GM12878 (cell line): Measurements from ENCODE around the gene BMPR1B. TPM values are rescaled to one million over a fixed set of nuclear protein-coding genes. Genes with fewer than 3 reads are reported as not detected.

Experiments
- ATAC-seq: fragments of 200-7000 bp; cut with Tn5 transposase; 3 replicates; pipeline ENCODE4 v1.9.1; 2020; ENCODE audit warnings: mild to moderate bottlenecking, moderate library complexity
- BruUV-seq: library from RNA; stranded (reverse); fragments of 400-500 nt; replicated peaks from 2 replicates; lab custom pipeline; 2021; lab: Mats Ljungman, UMichigan
- CTCF ChIA-PET: fragments of 300-600 bp; sonication (Branson Sonifier 250); formaldehyde crosslinking; extraction: SDS; loops from one replicate; lab custom pipeline; 2021; ENCODE audit warnings: inconsistent platforms; lab: Yijun Ruan, JAX
- POLR2A ChIA-PET: fragments of 350-600 bp; formaldehyde crosslinking; extraction: SDS; loops from one replicate; lab custom pipeline; 2021; ENCODE audit warnings: inconsistent platforms; lab: Charles Lee
- RAD21 ChIA-PET: fragments of 300-600 bp; sonication (Branson Sonifier 250); formaldehyde crosslinking; loops from one replicate; lab custom pipeline; 2023; ENCODE audit warnings: antibody characterized with exemption; ENCODE audit not compliant: unreplicated experiment; lab: Charles Lee
- SMC1A ChIA-PET: fragments of 300-600 bp; sonication (Branson Sonifier 250); formaldehyde crosslinking; loops from one replicate; lab custom pipeline; 2023; ENCODE audit not compliant: unreplicated experiment, uncharacterized antibody; lab: Charles Lee
- DNase-seq: peaks from one replicate; pipeline ENCODE4 v3.0.0-alpha.2; 2011; ENCODE audit warnings: low read depth, low spot score
- FAIRE-seq: peaks from 3 replicates; lab custom pipeline; 2011; peaks lifted over from hg19 to GRCh38; lab: Jason Lieb, UNC
- H2AFZ ChIP-seq: 2 replicates; pipeline ENCODE4 v1.6.0; 2011; ENCODE audit warnings: low read depth, low read length, control low read depth; ENCODE audit not compliant: control insufficient read depth
- H3K27ac ChIP-seq: 2 replicates; pipeline ENCODE4 v1.5.1; 2011; ENCODE audit warnings: control low read depth; ENCODE audit not compliant: control insufficient read depth, insufficient read depth
- H3K27me3 ChIP-seq, 2 experiments: replicated peaks in 1 of 2; 2 replicates each; pipeline versions ENCODE4 v1.6.0 to v1.6.1; 2011; ENCODE audit warnings: low read length in 1 of 2; ENCODE audit not compliant: control insufficient read depth in 2 of 2, insufficient read depth in 2 of 2
- H3K36me3 ChIP-seq, 2 experiments: 2 replicates each; pipeline ENCODE4 v1.5.1; 2011; ENCODE audit warnings: low read length in 1 of 2; ENCODE audit not compliant: control insufficient read depth in 2 of 2, insufficient read depth in 2 of 2
- H3K4me1 ChIP-seq: 2 replicates; pipeline ENCODE4 v1.6.1; 2011; ENCODE audit warnings: mild to moderate bottlenecking, low read length, moderate library complexity, mixed read lengths; ENCODE audit not compliant: control insufficient read depth, insufficient read depth
- H3K4me2 ChIP-seq: 2 replicates; pipeline ENCODE4 v1.6.0; 2011; ENCODE audit warnings: control low read depth; ENCODE audit not compliant: control insufficient read depth, insufficient read depth
- H3K4me3 ChIP-seq: fragments of 200-600 bp; sonication (generic); 2 replicates; pipeline ENCODE4 v1.5.1; 2016
- H3K79me2 ChIP-seq: 2 replicates; pipeline ENCODE4 v1.6.0; 2011; ENCODE audit warnings: low read length; ENCODE audit not compliant: control insufficient read depth, insufficient read depth
- H3K9ac ChIP-seq: 2 replicates; pipeline ENCODE4 v1.8.0; 2011; ENCODE audit warnings: low read length, control low read depth, mixed read lengths; ENCODE audit not compliant: control insufficient read depth, insufficient read depth
- H3K9me3 ChIP-seq: replicated peaks from 3 replicates; pipeline ENCODE4 v1.5.1; 2011; ENCODE audit warnings: mild to moderate bottlenecking, low read length; ENCODE audit not compliant: control insufficient read depth, insufficient read depth
- H4K20me1 ChIP-seq: 2 replicates; pipeline ENCODE4 v1.6.0; 2011; ENCODE audit not compliant: control insufficient read depth, insufficient read depth
- BMI1 ChIP-seq: fragments of 450-650 bp; IDR thresholded peaks from 2 replicates; pipeline ENCODE4 v1.6.1; 2016; ENCODE audit warnings: mild to moderate bottlenecking, moderate library complexity, borderline replicate concordance
- CBFB ChIP-seq: IDR thresholded peaks from 2 replicates; pipeline ENCODE4 v1.6.1; 2016; ENCODE audit warnings: antibody characterized with exemption, low read depth
- CBX3 ChIP-seq: fragments of 200-600 bp; sonication (generic); IDR thresholded peaks from 2 replicates; pipeline ENCODE4 v1.6.1; 2016; ENCODE audit warnings: low read depth, borderline replicate concordance
- CREB1 ChIP-seq: IDR thresholded peaks from 2 replicates; pipeline ENCODE4 v1.6.1; 2012; ENCODE audit warnings: low read depth, mild to moderate bottlenecking, inconsistent platforms
- EED ChIP-seq: sonication (generic); IDR thresholded peaks from 2 replicates; pipeline ENCODE4 v1.6.1; 2016; ENCODE audit warnings: antibody characterized with exemption, low read depth
- EGR1 ChIP-seq, 2 experiments: IDR thresholded peaks; 1 replicate in 1 of 2; 2 replicates in 1 of 2; pipeline ENCODE4 v1.6.1; 2011 to 2012; ENCODE audit warnings: low read depth in 2 of 2, low read length in 2 of 2, borderline replicate concordance in 1 of 2, mild to moderate bottlenecking in 1 of 2, moderate library complexity in 1 of 2
- IRF4 ChIP-seq: IDR thresholded peaks from 2 replicates; pipeline ENCODE4 v1.6.1; 2011; ENCODE audit warnings: low read depth, low read length
- NR2C2 ChIP-seq: IDR thresholded peaks from 2 replicates; pipeline ENCODE4 v1.6.1; 2011; ENCODE audit warnings: borderline replicate concordance, low read depth; ENCODE audit not compliant: control insufficient read depth, insufficient read length
- RB1 ChIP-seq: fragments of 450-650 bp; formaldehyde crosslinking; IDR thresholded peaks from 2 replicates; pipeline ENCODE4 v1.6.1; 2017; ENCODE audit warnings: mild to moderate bottlenecking, borderline replicate concordance
- SP1 ChIP-seq: IDR thresholded peaks from one replicate; pipeline ENCODE4 v1.6.1; 2011; ENCODE audit warnings: low read depth, low read length
- STAT3 ChIP-seq: IDR thresholded peaks from 2 replicates; pipeline ENCODE4 v1.6.1; 2011; ENCODE audit warnings: low read depth, low read length, improper control_type of control experiment
- ZBED1 ChIP-seq: IDR thresholded peaks from 2 replicates; pipeline ENCODE4 v1.6.1; 2016; ENCODE audit warnings: borderline replicate concordance
- WGBS: methylation state at CpG from one replicate; pipeline ENCODE4 v1.1.6; 2016; ENCODE audit warnings: low lambda C conversion rate; ENCODE audit not compliant: insufficient replicate concordance, insufficient coverage; ENCODE audit errors: missing lambda C conversion rate; 5-methylcytosine and 5-hydroxymethylcytosine counted together
- in situ Hi-C: fragments of 300-500 bp; cut with MboI; formaldehyde crosslinking; loops from 9 replicates; pipeline ENCODE4 v1.14.3; 2018; ENCODE audit warnings: mixed read lengths
- intact Hi-C: fragments of 100-400 bp; cut with micrococcal nuclease; formaldehyde crosslinking; loops from one replicate; pipeline ENCODE4 v1.14.2; 2022; ENCODE audit not compliant: unreplicated experiment
- polyA plus RNA-seq, 11 experiments: library from polyadenylated mRNA; depleted of rRNA in 4 of 11; unstranded in 6 of 11; stranded (reverse) in 5 of 11; fragments of >200 nt; fragmentation: Nextera tagmentation in 4 of 11; fragmentation: Illumina TruSeq in 1 of 11; extraction: Ambion mirVana in 4 of 11; extraction: Trizol in 1 of 11; gene quantifications; 1 replicate in 1 of 11; 2 replicates in 10 of 11; pipeline versions ENCODE4 v1.2.1 to v1.2.3, GENCODE V29; 2011 to 2016; ENCODE audit warnings: inconsistent platforms in 2 of 11, missing spikeins in 2 of 11, low read depth in 1 of 11
- total RNA-seq, 4 experiments: library from RNA; depleted of rRNA in 3 of 4; stranded (reverse); fragments of >200 nt in 3 of 4; fragmentation: Illumina TruSeq in 1 of 4; extraction: Trizol in 1 of 4; gene quantifications; 2 replicates each; pipeline versions ENCODE4 v1.2.1 to v1.2.3, GENCODE V29; 2013 to 2021
- TF ChIP-seq, protein P1 (sequence below): fragments of 150-350 bp; IDR thresholded peaks from 2 replicates; pipeline ENCODE4 v1.6.1; 2014; ENCODE audit warnings: mild to moderate bottlenecking, low read depth, low read length
- TF ChIP-seq, protein P2 (sequence below): fragments of 450-650 bp; IDR thresholded peaks from 2 replicates; pipeline ENCODE4 v1.6.1; 2014; ENCODE audit warnings: mild to moderate bottlenecking

Gene BMPR1B
- total and polyA plus RNA-seq, 10 of the 15 experiments (the other 5 are each of a cell fraction or from before 2014, with no cell fraction given) = not detected

GRCh38 chr4:94715726-94716125 is 42.0 kb upstream of the BMPR1B start:
- ATAC-seq (no peak), DNase-seq (no peak), FAIRE-seq (no peak)
- H3K4me2 ChIP-seq = no peak overlapping the region
- ChIA-PET POLR2A (no interaction called here), SMC1A (no interaction called here), CTCF (no interaction called here), RAD21 (no interaction called here)
- intact Hi-C loops = no loop called here
- H3K27ac ChIP-seq = no peak overlapping the region
- H3K9ac ChIP-seq = no peak overlapping the region
- H3K27me3 ChIP-seq = no peaks in the 10 kb centered on the region
- WGBS = 82% methylated on average over 6 of the region's 6 CpGs
- H2AFZ ChIP-seq = no peak overlapping the region
- in situ Hi-C loops = no loop called here
- H3K4me1 ChIP-seq = no peaks in the 10 kb centered on the region
- TF ChIP-seq STAT3 = no peak
- TF ChIP-seq CBFB = no peak
- TF ChIP-seq BMI1 = no peak
- TF ChIP-seq NR2C2 = no peak
- TF ChIP-seq, protein P1, sequence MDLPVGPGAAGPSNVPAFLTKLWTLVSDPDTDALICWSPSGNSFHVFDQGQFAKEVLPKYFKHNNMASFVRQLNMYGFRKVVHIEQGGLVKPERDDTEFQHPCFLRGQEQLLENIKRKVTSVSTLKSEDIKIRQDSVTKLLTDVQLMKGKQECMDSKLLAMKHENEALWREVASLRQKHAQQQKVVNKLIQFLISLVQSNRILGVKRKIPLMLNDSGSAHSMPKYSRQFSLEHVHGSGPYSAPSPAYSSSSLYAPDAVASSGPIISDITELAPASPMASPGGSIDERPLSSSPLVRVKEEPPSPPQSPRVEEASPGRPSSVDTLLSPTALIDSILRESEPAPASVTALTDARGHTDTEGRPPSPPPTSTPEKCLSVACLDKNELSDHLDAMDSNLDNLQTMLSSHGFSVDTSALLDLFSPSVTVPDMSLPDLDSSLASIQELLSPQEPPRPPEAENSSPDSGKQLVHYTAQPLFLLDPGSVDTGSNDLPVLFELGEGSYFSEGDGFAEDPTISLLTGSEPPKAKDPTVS = no peak
- TF ChIP-seq ZBED1 = no peak
- TF ChIP-seq CBX3 = no peak
- TF ChIP-seq EED = no peak
- no peak for TF ChIP-seq CREB1
- TF ChIP-seq IRF4 = no peak
- no peak for TF ChIP-seq EGR1 (IDR thresholded peaks at IDR 0.05; ENCODE audit: borderline replicate concordance in 1 of 2, low read depth in 2 of 2, low read length in 2 of 2)
- no peak for TF ChIP-seq SP1
- TF ChIP-seq RB1 = no peak
- TF ChIP-seq, protein P2, sequence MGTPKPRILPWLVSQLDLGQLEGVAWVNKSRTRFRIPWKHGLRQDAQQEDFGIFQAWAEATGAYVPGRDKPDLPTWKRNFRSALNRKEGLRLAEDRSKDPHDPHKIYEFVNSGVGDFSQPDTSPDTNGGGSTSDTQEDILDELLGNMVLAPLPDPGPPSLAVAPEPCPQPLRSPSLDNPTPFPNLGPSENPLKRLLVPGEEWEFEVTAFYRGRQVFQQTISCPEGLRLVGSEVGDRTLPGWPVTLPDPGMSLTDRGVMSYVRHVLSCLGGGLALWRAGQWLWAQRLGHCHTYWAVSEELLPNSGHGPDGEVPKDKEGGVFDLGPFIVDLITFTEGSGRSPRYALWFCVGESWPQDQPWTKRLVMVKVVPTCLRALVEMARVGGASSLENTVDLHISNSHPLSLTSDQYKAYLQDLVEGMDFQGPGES = no peak
- H3K79me2 ChIP-seq = no peaks in the 10 kb centered on the region
- no TSS peak for BruUV-seq
- H3K4me3 ChIP-seq = no peak overlapping the region
- H4K20me1 ChIP-seq = no peaks in the 10 kb centered on the region
- H3K9me3 ChIP-seq = no peaks in the 10 kb centered on the region
- H3K36me3 ChIP-seq = no peaks in the 10 kb centered on the region
